ENCODE measurements around the gene GUCD1. TPM values are rescaled to one million over a fixed set of nuclear protein-coding genes. Genes with fewer than 3 reads are reported as not detected.
"Not testable (repeated sequence)": the region's sequence is repeated elsewhere in the genome, so short reads cannot be mapped to it uniquely, and the experiment has no call there.

GUCD1 gene
- 100 to 1,000 TPM; 138 to 147 TPM for total RNA-seq
- long read RNA-seq, transcript GUCD1-206 (6 exons, 3,613 nt) = major isoform, 45 of 93 reads
- long read RNA-seq, partial matches to known transcripts = 9 of 93 reads
- long read RNA-seq, other reads (novel, unspliced or antisense) = 31 of 93 reads

DNA sequence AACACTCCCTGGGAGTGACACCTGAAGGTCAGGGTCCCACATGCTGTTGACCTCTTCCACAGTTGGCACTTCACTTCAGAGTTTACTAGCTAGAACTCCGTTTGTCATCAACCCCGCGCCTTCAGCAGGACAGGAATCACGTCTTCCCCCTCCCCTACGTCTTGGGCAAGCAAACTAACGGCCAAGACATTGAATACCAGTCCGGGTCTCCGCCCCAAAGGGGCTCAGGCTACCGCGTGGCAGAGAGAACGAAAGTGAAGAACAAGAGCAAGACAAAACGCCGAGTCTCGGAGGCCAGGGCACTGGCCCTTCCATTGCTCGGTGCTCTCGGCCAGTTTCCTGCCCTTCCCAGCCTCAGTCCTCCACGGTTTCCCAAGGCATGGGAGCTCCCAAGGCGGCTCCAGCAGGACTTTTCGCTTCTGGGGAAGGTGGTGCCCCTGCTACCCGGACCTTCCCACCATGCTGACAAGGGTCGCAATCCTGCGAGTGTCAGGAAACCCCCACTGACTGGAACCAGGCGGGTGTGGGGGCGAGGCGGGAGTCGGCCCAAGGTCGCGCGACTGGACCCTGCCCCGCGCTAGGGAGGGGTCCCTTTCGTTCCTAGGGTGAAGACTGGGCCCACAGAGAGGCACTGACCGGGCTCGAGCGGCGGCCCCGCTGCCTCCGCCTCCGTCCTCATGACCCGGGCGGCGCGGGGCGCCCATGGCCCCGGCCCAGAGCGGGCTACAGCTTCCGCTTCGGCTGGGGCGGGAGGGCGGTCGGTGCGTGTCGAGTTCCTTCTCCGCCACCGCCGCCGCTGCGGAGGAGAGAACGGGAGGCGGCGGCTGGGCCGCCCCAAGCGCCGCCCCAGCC, at the start of gene GUCD1:
TSS of gene GUCD1 (minus strand) at position 826 of the 852 bp plus-strand sequence. CDS start at position 679, 147 bp downstream.
- ATAC-seq (peak; percentile 1 to 2), DNase-seq (no peak)
- intact Hi-C loops (cut with DNase I) = no loop called here

DNA sequence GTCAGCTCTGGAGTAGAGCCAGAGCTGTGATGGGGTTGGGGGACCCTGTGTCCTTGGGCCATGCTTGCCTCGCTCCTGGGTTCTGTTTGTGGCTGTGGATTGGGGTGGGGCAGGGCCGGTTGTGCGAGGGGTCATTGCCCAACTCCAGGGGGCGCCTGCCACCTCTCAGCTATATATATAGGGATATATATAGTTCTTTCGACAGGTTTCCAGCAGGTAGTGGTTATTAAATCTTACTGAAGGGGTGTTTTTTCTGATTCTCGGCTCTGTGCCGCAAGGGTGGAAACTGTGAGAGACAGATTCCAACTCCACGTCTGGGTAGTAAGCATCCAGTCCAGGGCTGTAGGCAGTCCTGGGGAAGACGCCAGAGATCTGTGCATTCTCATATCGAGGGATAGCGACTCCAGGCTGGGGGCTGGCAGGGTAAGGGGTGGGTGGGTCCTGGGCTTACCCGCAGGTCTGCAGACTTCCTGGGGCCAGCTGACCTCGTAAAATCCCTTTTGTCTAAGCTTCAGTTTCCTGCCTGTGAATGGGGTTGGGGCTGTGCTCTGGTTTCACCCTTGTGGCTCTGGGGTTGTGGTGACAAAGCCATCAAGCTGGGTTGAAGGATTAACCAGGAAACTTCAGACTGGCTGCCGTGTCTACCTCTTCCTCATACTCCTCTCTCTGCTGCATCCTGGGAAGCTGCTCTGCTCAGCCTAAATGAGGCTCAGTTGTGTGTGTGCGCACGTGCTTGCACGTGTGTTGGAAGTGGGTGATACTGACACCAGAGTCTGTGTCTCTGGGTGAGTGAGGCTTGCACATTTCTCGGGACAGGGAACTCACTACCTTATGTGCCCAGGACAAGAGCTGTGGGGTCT, 49.1 kb upstream of the GUCD1 start:
- intact Hi-C loops (cut with DNase I); ATAC-seq; DNase-seq: not testable (repeated sequence)

- DNase-seq; intact Hi-C loops (cut with DNase I): not testable (repeated sequence)
- ATAC-seq = peak in 1 of 2 donors; percentile 20
These were observed 48.2 kb upstream of the GUCD1 start, which contains the start of gene GGT1 for GRCh38 chr22:24602847-24603769. Gene GGT1, plus strand, starts transcription at chr22:24603193. Its CDS starts 7,889 bp downstream, at chr22:24611082.

- intact Hi-C loops (cut with DNase I); DNase-seq; ATAC-seq: not testable (repeated sequence)
These were observed 47.3 kb upstream of the GUCD1 start for GRCh38 chr22:24602105-24602749.

- DNase-seq (peak; percentile 65), ATAC-seq (peak; percentile 76 to 87)
- intact Hi-C loops (cut with DNase I) = no loop called here
These were observed 46.5 kb upstream of the GUCD1 start for GRCh38 chr22:24601217-24602104.

DNA sequence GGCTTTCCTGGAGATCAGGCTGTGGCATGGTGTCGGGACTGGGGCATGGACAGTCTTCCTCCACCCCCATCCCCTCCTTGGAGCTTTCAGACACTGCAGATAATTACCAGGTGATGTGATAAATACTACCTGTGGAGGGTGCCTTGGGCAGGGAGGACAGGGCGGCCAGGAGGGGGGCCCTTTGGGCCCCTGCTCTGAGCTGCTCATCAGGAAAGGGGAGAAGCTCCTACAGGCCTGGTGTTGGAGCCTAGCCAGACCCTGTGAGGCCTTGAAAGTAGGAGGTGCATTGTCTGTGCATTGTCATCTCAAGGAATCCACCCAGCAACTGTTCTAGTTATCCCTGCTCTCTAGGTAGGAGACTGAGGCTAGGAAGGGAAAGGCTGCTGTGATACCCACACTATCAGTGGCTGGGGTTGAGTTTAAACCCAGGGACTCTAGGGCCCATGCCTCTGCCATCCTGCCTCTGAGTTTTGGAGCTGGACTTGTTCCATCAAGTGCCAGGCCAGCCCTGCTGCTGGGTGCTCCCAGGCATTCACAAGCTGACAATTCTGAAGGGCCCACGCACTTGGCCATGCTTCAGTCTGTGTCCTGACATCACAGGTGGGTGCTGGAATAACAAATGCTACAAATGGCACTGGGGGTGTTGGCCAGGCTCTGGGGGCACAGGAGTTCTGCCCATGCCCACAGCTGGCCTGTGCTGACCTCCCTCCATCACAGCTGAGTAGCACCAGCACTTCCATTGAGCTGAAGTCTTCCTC, 45.2 kb upstream of the GUCD1 start:
- DNase-seq; ATAC-seq; intact Hi-C loops (cut with DNase I): not testable (repeated sequence)

GRCh38 chr22:24599514-24599913, 44.6 kb upstream of the GUCD1 start:
- DNase-seq (no peak), ATAC-seq (no peak)
- intact Hi-C loops (cut with DNase I) = no loop called here

DNA sequence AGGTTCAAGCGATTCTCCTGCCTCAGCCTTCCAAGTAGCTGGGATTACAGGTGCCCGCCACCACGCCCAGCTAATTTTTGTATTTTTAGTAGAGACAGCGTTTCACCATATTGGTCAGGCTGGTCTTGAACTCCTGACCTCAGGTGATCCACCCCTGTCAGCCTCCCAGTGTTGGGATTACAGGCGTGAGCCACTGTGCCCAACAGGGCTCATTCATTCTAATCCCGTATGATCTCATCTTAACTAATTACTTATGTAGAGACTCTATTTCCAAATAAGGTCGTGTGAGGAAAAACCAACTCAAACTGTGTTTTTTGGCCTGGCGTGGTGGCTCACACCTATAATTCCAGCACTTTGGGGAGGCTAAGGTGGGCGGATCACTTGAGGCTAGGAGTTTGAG, 42.1 kb upstream of the GUCD1 start:
- intact Hi-C loops (cut with DNase I); ATAC-seq; DNase-seq: not testable (repeated sequence)

GRCh38 chr22:24595863-24596262, 40.9 kb upstream of the GUCD1 start:
- intact Hi-C loops (cut with DNase I) = no loop called here
- DNase-seq (no peak), ATAC-seq (no peak)

DNA sequence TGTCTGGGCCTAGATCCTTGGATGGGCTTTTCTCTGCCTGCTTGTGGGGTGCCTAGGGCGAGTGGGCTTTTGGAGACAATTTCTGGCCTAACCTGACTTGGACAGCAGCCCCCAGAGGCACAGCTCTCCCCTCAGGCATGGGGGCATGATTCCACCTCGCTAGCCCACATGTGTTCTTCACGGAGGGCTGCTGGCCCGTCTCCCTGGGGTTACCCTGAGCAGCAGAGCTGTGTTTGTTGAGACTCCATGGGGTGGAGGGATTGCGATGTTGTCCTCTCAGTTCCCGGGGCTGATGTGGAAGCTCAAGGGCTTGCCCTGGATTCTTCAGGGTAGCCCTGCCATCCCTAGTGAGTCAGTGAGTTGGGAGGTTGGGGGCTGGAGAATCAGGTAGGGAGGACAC, 40.3 kb upstream of the GUCD1 start:
- intact Hi-C loops (cut with DNase I) = no loop called here
- DNase-seq (no peak), ATAC-seq (no peak)

DNA sequence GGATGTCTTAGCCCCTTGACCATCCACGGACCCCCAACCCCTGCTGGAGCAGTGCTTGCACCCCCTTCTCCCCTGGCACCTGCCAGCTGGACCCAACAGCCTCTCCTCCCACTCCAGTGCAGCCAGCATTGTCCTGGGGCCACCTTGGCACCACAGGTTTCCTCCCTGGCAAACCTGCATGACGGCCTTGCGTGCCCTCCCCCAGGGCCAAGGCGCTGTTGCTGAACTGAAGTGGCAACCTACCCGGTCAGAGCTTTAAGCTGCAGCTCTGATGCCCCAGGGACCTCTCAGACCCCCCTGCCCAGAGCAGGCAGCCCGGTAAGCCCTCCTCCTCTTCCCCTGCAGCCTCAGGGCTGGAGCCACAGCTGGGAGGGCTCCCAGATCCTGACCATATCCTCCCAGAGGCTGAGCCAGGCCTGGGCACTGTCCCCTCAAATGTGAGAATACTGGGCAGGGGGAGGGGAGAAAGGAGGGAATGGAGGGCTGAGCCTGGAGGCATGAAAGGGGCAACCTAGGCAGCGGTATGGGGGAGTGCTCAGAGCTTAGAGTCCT, 39.7 kb upstream of the GUCD1 start:
- intact Hi-C loops (cut with DNase I) = no loop called here
- no peak for DNase-seq
- no peak for ATAC-seq

DNA sequence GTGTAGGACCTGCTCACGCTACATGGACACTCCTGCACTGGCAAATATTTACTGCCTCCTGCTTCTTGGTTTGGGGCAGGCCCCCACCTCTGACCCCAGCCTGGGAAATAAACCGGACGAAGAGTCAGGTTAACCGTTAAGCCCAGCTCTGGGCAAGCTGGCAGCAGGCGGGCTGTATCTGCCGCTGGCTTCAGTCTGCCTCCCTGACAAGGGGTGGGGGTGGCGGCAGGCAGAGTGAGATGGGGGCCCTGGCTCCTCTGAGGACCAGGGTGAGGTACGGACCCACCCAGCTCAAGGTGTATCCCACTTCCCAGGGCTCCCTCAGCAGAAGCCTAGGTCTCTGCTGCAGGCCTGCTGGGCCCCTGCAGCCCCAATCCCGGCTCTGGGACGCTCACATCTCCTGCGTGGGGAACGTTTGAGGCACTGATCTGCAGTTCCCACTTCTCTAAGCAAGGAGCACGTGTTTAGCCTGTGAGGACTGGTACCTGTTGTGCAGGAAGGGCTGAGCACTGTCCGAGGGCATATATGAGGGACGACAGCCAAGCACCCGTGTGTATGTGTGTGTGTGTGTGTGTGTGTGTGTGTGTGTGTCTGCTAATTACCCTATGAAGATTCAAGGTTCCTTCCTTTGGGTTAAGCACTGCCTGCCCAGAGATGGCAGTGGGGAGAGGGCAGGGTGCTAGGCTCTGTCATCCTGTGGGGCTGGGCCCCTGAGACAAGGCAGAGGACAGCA, 39.1 kb upstream of the GUCD1 start:
- ATAC-seq (no peak), DNase-seq (no peak)
- intact Hi-C loops (cut with DNase I) = no loop called here

- DNase-seq; intact Hi-C loops (cut with DNase I); ATAC-seq: not testable (repeated sequence)
These were observed 38.6 kb upstream of the GUCD1 start for GRCh38 chr22:24593559-24593835.

GRCh38 chr22:24592851-24593558, 38.1 kb upstream of the GUCD1 start, which contains the start of gene LRRC75B:
Gene LRRC75B, minus strand, starts transcription at chr22:24593073. Its CDS starts 34 bp downstream, at chr22:24593039.
- peak; percentile 94 for DNase-seq
- peak; percentile 95 for ATAC-seq
- intact Hi-C loops (cut with DNase I) = no loop called here

Data from left cardiac atrium (tissue), 4 donors.